Measurements from ENCODE around the gene GPC6.

GRCh38 chr13:93307651-93308050 lies 81.0 kb downstream of the GPC6 start:
- TF ChIP-seq CTCF (IDR thresholded peaks at IDR 0.05; ENCODE audit: low read length) (no peak), EZH2 (IDR thresholded peaks at IDR 0.05; ENCODE audit: borderline replicate concordance, low read length) (no peak)

All from OCI-LY1 (cell line).